Upper lobe of left lung (tissue), 4 donors: ENCODE data around the gene CDH6.

Source experiments
- POLR2A ChIP-seq, 4 donors: fragments of 450-650 bp; IDR thresholded peaks; one replicate each; pipeline ENCODE4 v1.5.1; 2016 to 2017; ENCODE audit warnings: antibody characterized with exemption in 4 of 4, mild to moderate bottlenecking in 2 of 4
- POLR2AphosphoS5 ChIP-seq, 2 donors: sonication (generic); formaldehyde crosslinking; IDR thresholded peaks; one replicate each; pipeline ENCODE4 v1.5.1; 2017; ENCODE audit warnings: antibody characterized with exemption in 2 of 2
- TF ChIP-seq, protein P1 (sequence below), 6 experiments: fragments of 450-650 bp in 4 of 6; fragments of 200-600 bp in 2 of 6; sonication (generic) in 2 of 6; IDR thresholded peaks; one replicate each; pipeline ENCODE4 v1.5.1; 2016 to 2019; ENCODE audit warnings: antibody characterized with exemption in 6 of 6

DNA sequence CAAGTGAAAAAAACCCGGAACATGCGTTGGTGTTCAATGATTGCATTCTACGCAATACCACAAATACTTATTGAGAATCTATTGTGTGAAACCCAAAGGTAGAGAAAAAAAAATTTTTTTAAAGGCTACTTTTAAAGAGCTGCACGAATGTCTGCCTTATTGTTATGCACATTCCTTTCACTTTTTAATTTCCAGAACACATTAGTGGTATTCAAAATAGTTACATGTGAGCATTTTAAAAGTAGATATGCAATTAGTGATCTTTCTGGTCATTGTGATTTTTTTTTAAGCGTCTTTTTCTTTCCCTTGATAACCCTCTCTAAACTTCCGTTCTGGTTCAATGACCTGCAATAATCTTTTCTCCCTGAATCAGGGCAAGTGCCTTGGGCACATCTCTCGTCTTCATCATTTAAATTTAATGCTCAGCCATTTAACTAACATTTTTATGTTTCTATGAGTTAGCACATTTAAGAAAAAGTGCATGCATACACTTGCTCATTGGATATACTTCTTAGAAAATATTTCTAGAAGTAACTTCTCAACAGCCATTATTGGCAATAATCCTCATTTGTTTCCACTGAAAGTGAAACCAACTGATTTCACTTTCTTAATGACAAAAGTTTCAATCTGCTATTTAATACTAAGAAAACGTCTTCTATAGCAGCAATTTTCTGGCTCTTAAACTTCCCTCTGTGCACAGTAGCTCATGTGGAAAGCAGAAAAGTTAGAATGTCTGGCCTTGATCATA is 80.3 kb downstream of the CDH6 start:
- TF ChIP-seq POLR2AphosphoS5 (IDR thresholded peaks at IDR 0.05) (no peak), POLR2A (IDR thresholded peaks at IDR 0.05) (no peak)
- TF ChIP-seq, protein P1, sequence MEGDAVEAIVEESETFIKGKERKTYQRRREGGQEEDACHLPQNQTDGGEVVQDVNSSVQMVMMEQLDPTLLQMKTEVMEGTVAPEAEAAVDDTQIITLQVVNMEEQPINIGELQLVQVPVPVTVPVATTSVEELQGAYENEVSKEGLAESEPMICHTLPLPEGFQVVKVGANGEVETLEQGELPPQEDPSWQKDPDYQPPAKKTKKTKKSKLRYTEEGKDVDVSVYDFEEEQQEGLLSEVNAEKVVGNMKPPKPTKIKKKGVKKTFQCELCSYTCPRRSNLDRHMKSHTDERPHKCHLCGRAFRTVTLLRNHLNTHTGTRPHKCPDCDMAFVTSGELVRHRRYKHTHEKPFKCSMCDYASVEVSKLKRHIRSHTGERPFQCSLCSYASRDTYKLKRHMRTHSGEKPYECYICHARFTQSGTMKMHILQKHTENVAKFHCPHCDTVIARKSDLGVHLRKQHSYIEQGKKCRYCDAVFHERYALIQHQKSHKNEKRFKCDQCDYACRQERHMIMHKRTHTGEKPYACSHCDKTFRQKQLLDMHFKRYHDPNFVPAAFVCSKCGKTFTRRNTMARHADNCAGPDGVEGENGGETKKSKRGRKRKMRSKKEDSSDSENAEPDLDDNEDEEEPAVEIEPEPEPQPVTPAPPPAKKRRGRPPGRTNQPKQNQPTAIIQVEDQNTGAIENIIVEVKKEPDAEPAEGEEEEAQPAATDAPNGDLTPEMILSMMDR (IDR thresholded peaks at IDR 0.05), result no peak
